Osteoblast (primary cell): ENCODE data around the gene PTGS2. TPM values are rescaled to one million over a fixed set of nuclear protein-coding genes. Genes with fewer than 3 reads are reported as not detected.

Experiments
- DNase-seq: peaks from one replicate; pipeline ENCODE4 v3.0.0; 2011; ENCODE audit warnings: low spot score, mixed read lengths; ENCODE audit not compliant: insufficient read length; ENCODE audit errors: missing footprints
- H2AFZ ChIP-seq: 2 replicates; pipeline ENCODE4 v1.6.0; 2011; ENCODE audit warnings: mild to moderate bottlenecking, low read length
- H3K27ac ChIP-seq: 2 replicates; pipeline ENCODE4 v1.5.1; 2011; ENCODE audit warnings: mild to moderate bottlenecking, low read depth, low read length, moderate library complexity
- H3K27me3 ChIP-seq: 2 replicates; pipeline ENCODE4 v1.6.0; 2012; ENCODE audit warnings: mild to moderate bottlenecking, control low read depth, inconsistent platforms, low read length, moderate library complexity; ENCODE audit not compliant: insufficient read depth
- H3K36me3 ChIP-seq: 2 replicates; pipeline ENCODE4 v1.5.1; 2011; ENCODE audit warnings: mild to moderate bottlenecking, low read length, control low read depth, moderate library complexity; ENCODE audit not compliant: insufficient read depth
- H3K4me1 ChIP-seq: 2 replicates; pipeline ENCODE4 v1.5.1; 2011; ENCODE audit warnings: mild to moderate bottlenecking, low read length, control low read depth, moderate library complexity; ENCODE audit not compliant: insufficient read depth
- H3K4me2 ChIP-seq: 2 replicates; pipeline ENCODE4 v1.6.0; 2011; ENCODE audit warnings: mild to moderate bottlenecking, low read length; ENCODE audit not compliant: insufficient read depth
- H3K4me3 ChIP-seq: fragments of 200-600 bp; sonication (generic); 3 replicates; pipeline ENCODE4 v1.5.1; 2012; ENCODE audit warnings: mild to moderate bottlenecking, low read length, inconsistent platforms; ENCODE audit not compliant: insufficient read depth
- H3K79me2 ChIP-seq: 2 replicates; pipeline ENCODE4 v1.6.0; 2012; ENCODE audit warnings: mild to moderate bottlenecking, low read length, control low read depth, inconsistent platforms; ENCODE audit not compliant: insufficient read depth
- H3K9me3 ChIP-seq: 2 replicates; pipeline ENCODE4 v1.5.1; 2011; ENCODE audit warnings: low read depth, low read length, control low read depth
- H4K20me1 ChIP-seq: 2 replicates; pipeline ENCODE4 v1.6.0; 2012; ENCODE audit warnings: mild to moderate bottlenecking, low read length, control low read depth; ENCODE audit not compliant: insufficient read depth
- CTCF ChIP-seq: IDR thresholded peaks from 2 replicates; pipeline ENCODE4 v1.5.1; 2011; ENCODE audit warnings: mild to moderate bottlenecking, low read depth, low read length, moderate library complexity; ENCODE audit errors: extremely low read depth
- total RNA-seq: library from RNA; depleted of rRNA; stranded (reverse); fragments of >200 nt; gene quantifications from 2 replicates; pipeline ENCODE4 v1.2.3, GENCODE V29; 2012

The PTGS2 gene
- total RNA-seq, 1 donor = 3.3 TPM

GRCh38 chr1:186633116-186633515, 47.1 kb downstream of the PTGS2 start:
- Histone ChIP-seq H3K9me3 (no peaks in the 10 kb centered on the region), H4K20me1 (no peaks in the 10 kb centered on the region), H3K4me1 (no peaks in the 10 kb centered on the region), H3K36me3 (no peaks in the 10 kb centered on the region), H3K4me3 (no peak overlapping the region), H3K27ac (no peak overlapping the region), H2AFZ (no peak overlapping the region), H3K4me2 (no peak overlapping the region), H3K27me3 (no peaks in the 10 kb centered on the region), H3K79me2 (no peaks in the 10 kb centered on the region)
- DNase-seq = no peak
- TF ChIP-seq CTCF = no peak

- H3K4me3 ChIP-seq = no peak overlapping the region
- H3K4me2 ChIP-seq = no peak overlapping the region
- TF ChIP-seq CTCF = no peak
- no peaks in the 10 kb centered on the region for H3K9me3 ChIP-seq
- H3K27me3 ChIP-seq = no peaks in the 10 kb centered on the region
- peaks cover 5% of the 10 kb centered on the region for H3K4me1 ChIP-seq
- no peak overlapping the region for H3K27ac ChIP-seq
- H3K79me2 ChIP-seq = no peaks in the 10 kb centered on the region
- no peaks in the 10 kb centered on the region for H4K20me1 ChIP-seq
- no peak for DNase-seq
- H2AFZ ChIP-seq = no peak overlapping the region
- H3K36me3 ChIP-seq = no peaks in the 10 kb centered on the region
These were observed 50.9 kb downstream of the PTGS2 start for GRCh38 chr1:186629341-186629740.

- H3K27me3 ChIP-seq = no peaks in the 10 kb centered on the region
- DNase-seq = no peak
- H3K4me1 ChIP-seq = peaks cover 5% of the 10 kb centered on the region
- H2AFZ ChIP-seq = no peak overlapping the region
- H3K4me3 ChIP-seq = no peak overlapping the region
- H3K27ac ChIP-seq = no peak overlapping the region
- H3K79me2 ChIP-seq = no peaks in the 10 kb centered on the region
- no peak for TF ChIP-seq CTCF
- H3K4me2 ChIP-seq = no peak overlapping the region
- no peaks in the 10 kb centered on the region for H4K20me1 ChIP-seq
- H3K9me3 ChIP-seq = no peaks in the 10 kb centered on the region
- H3K36me3 ChIP-seq = no peaks in the 10 kb centered on the region
These were observed 51.3 kb downstream of the PTGS2 start for GRCh38 chr1:186628910-186629309.

GRCh38 chr1:186627019-186627418, 53.2 kb downstream of the PTGS2 start:
- no peaks in the 10 kb centered on the region for H4K20me1 ChIP-seq
- peak overlapping the region; percentile 49 for H3K4me2 ChIP-seq
- no peaks in the 10 kb centered on the region for H3K79me2 ChIP-seq
- no peaks in the 10 kb centered on the region for H3K27me3 ChIP-seq
- H3K36me3 ChIP-seq = no peaks in the 10 kb centered on the region
- peaks cover 5% of the 10 kb centered on the region for H3K4me1 ChIP-seq
- peak overlapping the region; percentile 60 for H2AFZ ChIP-seq
- TF ChIP-seq CTCF = no peak
- H3K4me3 ChIP-seq = no peak overlapping the region
- no peak overlapping the region for H3K27ac ChIP-seq
- DNase-seq = no peak
- H3K9me3 ChIP-seq = no peaks in the 10 kb centered on the region
